Esophagus mucosa (tissue), 1 donor: Measurements from ENCODE around the gene PPFIA3. TPM values are rescaled to one million over a fixed set of nuclear protein-coding genes. Genes with fewer than 3 reads are reported as not detected.
A peak's percentile ranks its signal among the peaks of the same experiment; 100 is the strongest.

Experiments
- ATAC-seq: fragments of 200-7000 bp; cut with Tn5 transposase; one replicate; pipeline ENCODE4 v1.9.1; 2020
- total RNA-seq: library from RNA; stranded (reverse); gene quantifications from one replicate; pipeline ENCODE4 v1.2.4, GENCODE V29; 2023
- donor health status: DM: yes; HTN: yes; CAD: no.

The PPFIA3 gene
- total RNA-seq, 1 donor from 2014 or later, result 9.2 TPM

- ATAC-seq, result no peak
These were observed 63.6 kb downstream of the PPFIA3 start for GRCh38 chr19:49182848-49183375.

DNA sequence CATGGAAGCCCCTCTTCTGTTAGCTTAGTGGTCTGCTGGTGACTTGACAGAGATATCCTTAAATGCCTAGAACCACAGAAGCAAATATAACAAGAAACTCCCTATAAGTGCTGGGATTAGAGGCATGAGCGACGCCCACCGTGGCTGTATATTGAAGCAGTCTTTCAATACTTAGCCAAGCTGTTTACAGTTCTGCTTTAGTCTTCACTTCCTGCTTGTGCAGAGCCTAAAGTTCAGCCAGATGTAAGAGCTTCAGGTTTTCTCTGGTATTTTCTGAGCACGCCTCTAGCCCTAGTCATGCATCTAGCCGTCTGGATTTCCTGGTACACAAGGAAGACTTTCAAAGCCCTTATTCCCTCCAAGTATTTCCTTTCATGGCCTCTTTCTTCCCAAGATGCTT lies 66.8 kb downstream of the PPFIA3 start:
- peak; percentile 68 for ATAC-seq

DNA sequence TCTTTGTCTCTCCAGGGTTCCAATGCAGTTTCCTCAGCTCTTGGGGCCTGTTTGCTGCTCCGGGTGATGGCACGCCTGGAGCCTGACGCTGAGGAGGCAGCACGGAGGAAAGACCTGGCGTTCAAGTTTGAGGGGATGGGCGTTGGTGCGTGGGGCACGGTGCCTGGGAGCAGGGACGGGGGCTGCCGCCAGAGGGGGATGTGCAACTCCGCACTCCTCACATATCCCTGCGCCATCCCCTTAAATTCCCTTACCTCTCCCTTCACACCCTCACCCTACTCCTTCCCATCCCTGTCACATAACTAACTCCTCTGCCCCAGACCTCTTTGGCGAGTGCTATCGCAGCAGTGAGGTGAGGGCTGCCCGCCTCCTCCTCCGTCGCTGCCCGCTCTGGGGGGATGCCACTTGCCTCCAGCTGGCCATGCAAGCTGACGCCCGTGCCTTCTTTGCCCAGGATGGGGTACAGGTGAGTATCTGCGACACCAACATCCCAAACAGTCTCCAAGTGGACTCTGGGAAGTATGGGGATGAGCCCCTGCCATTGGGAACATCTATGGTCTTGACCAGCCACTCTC lies 69.4 kb downstream of the PPFIA3 start:
- ATAC-seq, result no peak

DNA sequence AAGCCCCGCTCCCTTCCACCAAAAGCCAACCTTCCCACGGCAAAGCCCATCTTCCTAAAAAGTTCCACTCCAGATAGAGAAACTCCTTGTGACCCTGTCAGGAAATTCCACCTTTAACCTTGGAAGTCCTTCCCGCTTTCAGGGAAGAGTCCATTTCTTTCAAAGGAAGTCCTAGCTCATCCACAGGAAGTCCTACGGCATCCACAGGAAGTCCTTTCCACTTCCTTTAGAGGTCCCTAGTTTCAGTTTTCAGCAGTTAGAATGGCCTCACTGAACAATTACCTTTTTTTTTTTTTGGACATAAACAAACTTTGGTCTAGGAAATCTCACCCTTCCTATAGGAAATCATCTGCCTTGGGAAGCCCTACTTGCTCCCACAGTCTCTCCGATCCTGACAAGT lies 69.9 kb downstream of the PPFIA3 start:
- no peak for ATAC-seq

DNA sequence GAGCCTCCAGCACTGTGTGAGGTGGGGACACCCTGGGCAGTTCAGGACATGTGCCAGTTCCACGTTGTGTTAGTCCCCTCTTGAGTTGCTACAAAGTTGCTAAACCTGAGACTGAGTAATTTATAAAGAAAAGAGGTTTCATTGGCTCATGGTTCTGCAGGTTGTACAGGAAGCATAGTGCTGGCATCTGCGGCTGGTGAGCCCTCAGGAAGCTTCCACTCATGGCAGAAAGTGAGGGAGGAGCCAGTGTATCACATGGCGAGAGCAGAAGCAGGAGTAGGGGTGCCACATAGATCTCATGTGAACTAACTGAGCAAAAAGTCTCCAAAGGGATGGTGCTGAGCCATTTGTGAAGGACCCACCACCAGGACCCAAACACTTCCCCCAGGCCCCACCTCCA lies 71.4 kb downstream of the PPFIA3 start:
- no peak for ATAC-seq

- ATAC-seq, result no peak
These were observed 74.6 kb downstream of the PPFIA3 start for GRCh38 chr19:49193822-49194394.

DNA sequence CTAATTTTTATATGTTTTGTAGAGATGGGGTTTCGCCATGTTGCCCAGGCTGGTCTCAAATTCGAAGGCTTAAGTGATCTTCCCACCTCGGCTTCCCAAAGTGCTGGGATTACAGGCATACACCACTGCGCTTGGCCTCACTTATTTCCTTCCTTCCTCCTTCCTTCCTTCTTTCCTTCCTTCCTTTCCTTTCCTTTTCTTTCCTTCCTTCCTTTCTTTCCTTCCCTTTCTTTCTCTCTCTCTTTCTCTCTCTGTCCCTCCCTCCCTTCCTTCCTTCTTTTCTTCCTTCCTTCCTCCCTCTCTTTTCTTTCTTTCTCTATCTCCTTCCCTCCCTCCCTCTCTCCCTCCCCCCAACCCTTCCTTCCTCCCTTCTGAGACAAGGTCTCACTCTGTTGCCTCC lies 75.1 kb downstream of the PPFIA3 start:
- no peak for ATAC-seq

DNA sequence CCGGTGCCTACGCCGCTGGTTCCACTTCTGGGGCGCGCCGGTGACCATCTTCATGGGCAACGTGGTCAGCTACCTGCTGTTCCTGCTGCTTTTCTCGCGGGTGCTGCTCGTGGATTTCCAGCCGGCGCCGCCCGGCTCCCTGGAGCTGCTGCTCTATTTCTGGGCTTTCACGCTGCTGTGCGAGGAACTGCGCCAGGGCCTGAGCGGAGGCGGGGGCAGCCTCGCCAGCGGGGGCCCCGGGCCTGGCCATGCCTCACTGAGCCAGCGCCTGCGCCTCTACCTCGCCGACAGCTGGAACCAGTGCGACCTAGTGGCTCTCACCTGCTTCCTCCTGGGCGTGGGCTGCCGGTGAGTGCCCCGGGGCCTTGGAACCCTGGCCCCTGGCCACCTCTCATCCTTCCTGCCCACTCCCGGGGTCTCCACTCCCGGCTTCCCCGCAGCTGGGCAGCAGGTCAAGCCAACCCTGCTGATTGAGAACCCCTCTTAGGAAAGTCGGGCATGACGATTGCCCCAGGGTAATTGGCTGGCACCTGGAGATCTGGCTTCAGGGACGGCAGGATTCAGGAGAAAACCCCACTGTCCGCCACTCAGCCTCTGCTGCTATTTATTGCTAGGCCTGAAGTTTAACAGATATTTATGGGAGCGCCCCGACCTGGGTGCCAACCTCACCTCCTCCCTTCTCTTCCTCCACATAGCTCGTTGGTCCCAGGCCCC lies 77.3 kb downstream of the PPFIA3 start:
- peak; percentile 29 for ATAC-seq

- ATAC-seq, result peak; percentile 24
These were observed 81.0 kb downstream of the PPFIA3 start for GRCh38 chr19:49200238-49200862.

Other genes starting within 250 kb of the PPFIA3 start
- 30.0 TPM for gene PPP1R15A, start 247.1 kb upstream of the PPFIA3 start, total RNA-seq
- 0.24 TPM for gene TULP2, start 220.8 kb upstream of the PPFIA3 start, total RNA-seq
- gene NUCB1, start 219.2 kb upstream of the PPFIA3 start, total RNA-seq, result 104 TPM
- gene DHDH, start 185.8 kb upstream of the PPFIA3 start, total RNA-seq, result 1.2 TPM
- 58.9 TPM for gene BAX, start 164.7 kb upstream of the PPFIA3 start, total RNA-seq
- 417 TPM for gene FTL, start 154.2 kb upstream of the PPFIA3 start, total RNA-seq
- gene GYS1, start 126.2 kb upstream of the PPFIA3 start, total RNA-seq, result 50.8 TPM
- 79.0 TPM for gene RUVBL2, start 125.7 kb upstream of the PPFIA3 start, total RNA-seq
- not detected for gene LHB, start 102.5 kb upstream of the PPFIA3 start, total RNA-seq
- gene CGB3, start 95.2 kb upstream of the PPFIA3 start, total RNA-seq, result not detected
- not detected for gene CGB2, start 87.7 kb upstream of the PPFIA3 start, total RNA-seq
- not detected for gene CGB1, start 82.6 kb upstream of the PPFIA3 start, total RNA-seq
- not detected for gene CGB5, start 75.7 kb upstream of the PPFIA3 start, total RNA-seq
- not detected for gene CGB8, start 70.4 kb upstream of the PPFIA3 start, total RNA-seq
- gene CGB7, start 61.8 kb upstream of the PPFIA3 start, total RNA-seq, result 0.52 TPM
- 5.6 TPM for gene NTF4, start 54.7 kb upstream of the PPFIA3 start, total RNA-seq
- gene KCNA7, start 46.8 kb upstream of the PPFIA3 start, total RNA-seq, result not detected
- gene SNRNP70, start 34.1 kb upstream of the PPFIA3 start, total RNA-seq, result 82.3 TPM
- gene LIN7B, start 5.2 kb upstream of the PPFIA3 start, total RNA-seq, result 11.7 TPM
- gene C19orf73, start 401 bp upstream of the PPFIA3 start, total RNA-seq, result 1.3 TPM
- 0.24 TPM for gene HRC, start 35.9 kb downstream of the PPFIA3 start, total RNA-seq
- 12.1 TPM for gene TRPM4, start 38.2 kb downstream of the PPFIA3 start, total RNA-seq
- gene SLC6A16, start 205.6 kb downstream of the PPFIA3 start, total RNA-seq, result 0.48 TPM
- 3.5 TPM for gene CD37, start 215.9 kb downstream of the PPFIA3 start, total RNA-seq
- 8.0 TPM for gene TEAD2, start 242.9 kb downstream of the PPFIA3 start, total RNA-seq
- gene DKKL1, start 244.3 kb downstream of the PPFIA3 start, total RNA-seq, result 0.24 TPM